Medulla oblongata (tissue), 1 donor: ENCODE measurements around the gene OBSCN.
A peak's percentile ranks its signal among the peaks of the same experiment; 100 is the strongest.

Experiments
- DNase-seq: peaks from one replicate; pipeline ENCODE4 v3.0.0-alpha.2; 2015; ENCODE audit errors: extremely low spot score

OBSCN gene

GRCh38 chr1:228366866-228367741 lies 159.3 kb downstream of the OBSCN start:
- no peak for DNase-seq

GRCh38 chr1:228367798-228368791 lies 160.3 kb downstream of the OBSCN start:
- DNase-seq: no peak

GRCh38 chr1:228368801-228369607 lies 161.2 kb downstream of the OBSCN start:
- DNase-seq: no peak

GRCh38 chr1:228369608-228370438 lies 162.0 kb downstream of the OBSCN start:
- no peak for DNase-seq

GRCh38 chr1:228370439-228370940 lies 162.6 kb downstream of the OBSCN start:
- no peak for DNase-seq

GRCh38 chr1:228370941-228371740 lies 163.3 kb downstream of the OBSCN start:
- DNase-seq: no peak

- no peak for DNase-seq
Measured at GRCh38 chr1:228371741-228372182, 163.9 kb downstream of the OBSCN start.

- no peak for DNase-seq
Measured at GRCh38 chr1:228372183-228373003, 164.5 kb downstream of the OBSCN start.

- no peak for DNase-seq
Measured at GRCh38 chr1:228373004-228373680, 165.3 kb downstream of the OBSCN start.

- no peak for DNase-seq
Measured at GRCh38 chr1:228373681-228374571, 166.1 kb downstream of the OBSCN start.

GRCh38 chr1:228374711-228375577 lies 167.1 kb downstream of the OBSCN start:
- DNase-seq: peak; percentile 75

- DNase-seq: no peak
Measured at GRCh38 chr1:228375578-228376261, 167.9 kb downstream of the OBSCN start.

- DNase-seq: no peak
Measured at GRCh38 chr1:228376262-228376628, 168.4 kb downstream of the OBSCN start.

GRCh38 chr1:228376651-228377631 lies 169.1 kb downstream of the OBSCN start:
- DNase-seq: no peak
